ENCODE measurements around the gene SMARCD2. TPM values are rescaled to one million over a fixed set of nuclear protein-coding genes. Genes with fewer than 3 reads are reported as not detected.

SMARCD2 gene
- total RNA-seq, 2 experiments from 2014 or later = 129 to 138 TPM

DNA sequence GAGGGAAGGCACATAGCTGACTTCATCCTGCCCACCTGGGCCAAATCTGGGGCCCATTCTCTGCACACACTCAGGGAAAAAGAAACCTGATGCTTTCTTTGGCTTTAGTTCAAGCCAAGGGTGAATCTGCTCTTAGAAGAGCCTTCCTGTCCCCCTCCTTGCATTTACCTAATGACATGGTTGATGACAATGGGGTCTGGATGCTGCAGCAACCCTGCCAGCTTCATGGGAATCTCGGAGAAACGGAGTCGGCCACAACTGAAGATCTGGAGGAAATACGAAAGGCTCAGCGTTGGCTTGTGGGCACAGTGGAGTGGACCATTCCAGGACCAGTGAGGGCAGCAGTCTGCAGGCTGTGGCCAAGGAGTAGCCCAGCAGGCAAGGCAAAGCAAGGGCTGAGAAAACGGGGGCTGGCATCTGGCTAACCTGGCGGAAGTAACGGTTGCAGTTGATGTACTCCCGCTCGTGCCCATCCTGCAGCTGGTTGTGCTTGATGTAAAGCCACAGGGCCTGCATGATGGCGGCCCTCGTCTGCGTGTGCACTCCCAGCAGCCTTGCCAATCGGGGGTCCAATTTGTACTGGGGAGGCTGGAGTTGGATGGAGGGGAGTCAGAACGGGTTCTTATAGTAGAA is 8.6 kb downstream of the SMARCD2 start:
- Mint-ChIP-seq H3K4me3 (no peak overlapping the region), H3K27ac (peak overlapping the region; percentile 49), H3K27me3 (no peaks in the 10 kb centered on the region), H3K36me3 (peaks cover 43% of the 10 kb centered on the region), H3K4me1 (peaks cover 36% of the 10 kb centered on the region), H3K9me3 (no peaks in the 10 kb centered on the region)
- DNase-seq (no peak), ATAC-seq (ENCODE audit: low read depth) (no peak)
- POLR2A ChIA-PET = interaction anchor here (0.5 to 5.2 kb wide), 5 partner anchors 8 to 137 kb away, joined by 3 to 24 read pairs (median 3); no protein-coding TSS in a partner anchor

- POLR2A ChIA-PET = interaction anchor here (0.5 to 7.4 kb wide), 4 partner anchors 7 to 136 kb away, joined by 3 to 83 read pairs (median 14); partner anchors contain the start of gene SMARCD2
- H3K27me3 Mint-ChIP-seq = no peaks in the 10 kb centered on the region
- no peaks in the 10 kb centered on the region for H3K9me3 Mint-ChIP-seq
- no peak for ATAC-seq (ENCODE audit: low read depth)
- peak overlapping the region; percentile 30 for H3K27ac Mint-ChIP-seq
- peaks cover 43% of the 10 kb centered on the region for H3K4me1 Mint-ChIP-seq
- DNase-seq = no peak
- H3K4me3 Mint-ChIP-seq = no peak overlapping the region
- H3K36me3 Mint-ChIP-seq = peaks cover 43% of the 10 kb centered on the region
Measured at GRCh38 chr17:63833026-63833740, 9.3 kb downstream of the SMARCD2 start.

DNA sequence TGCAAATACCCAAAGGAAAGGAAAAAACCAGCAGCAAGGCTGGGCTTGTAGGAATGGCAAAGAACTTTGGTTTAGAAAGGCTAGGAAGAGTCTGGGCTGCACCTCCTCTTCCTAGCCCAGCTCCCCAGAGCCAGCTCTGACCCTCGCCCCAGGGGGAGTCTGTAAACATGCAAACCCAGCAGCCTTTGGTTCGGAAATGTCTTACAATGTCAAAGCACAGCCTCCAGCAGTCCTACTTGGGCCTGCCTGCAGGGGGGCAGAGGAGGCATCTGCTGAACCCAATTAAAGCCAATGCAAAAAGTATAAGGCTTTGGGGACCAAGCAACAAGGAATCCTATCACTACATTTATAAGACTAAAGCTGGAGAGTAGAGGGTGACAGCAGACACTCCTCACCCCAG is 10.0 kb downstream of the SMARCD2 start:
- H3K4me1 Mint-ChIP-seq = peaks cover 46% of the 10 kb centered on the region
- peak overlapping the region; percentile 71 for H3K27ac Mint-ChIP-seq
- ATAC-seq (ENCODE audit: low read depth) (no peak), DNase-seq (no peak)
- no peaks in the 10 kb centered on the region for H3K27me3 Mint-ChIP-seq
- no peaks in the 10 kb centered on the region for H3K9me3 Mint-ChIP-seq
- H3K36me3 Mint-ChIP-seq = peaks cover 45% of the 10 kb centered on the region
- POLR2A ChIA-PET = interaction anchor here (5.2 to 7.4 kb wide), 2 partner anchors 8 to 136 kb away, joined by 24 to 83 read pairs; partner anchors contain the start of gene SMARCD2
- H3K4me3 Mint-ChIP-seq = no peak overlapping the region

DNA sequence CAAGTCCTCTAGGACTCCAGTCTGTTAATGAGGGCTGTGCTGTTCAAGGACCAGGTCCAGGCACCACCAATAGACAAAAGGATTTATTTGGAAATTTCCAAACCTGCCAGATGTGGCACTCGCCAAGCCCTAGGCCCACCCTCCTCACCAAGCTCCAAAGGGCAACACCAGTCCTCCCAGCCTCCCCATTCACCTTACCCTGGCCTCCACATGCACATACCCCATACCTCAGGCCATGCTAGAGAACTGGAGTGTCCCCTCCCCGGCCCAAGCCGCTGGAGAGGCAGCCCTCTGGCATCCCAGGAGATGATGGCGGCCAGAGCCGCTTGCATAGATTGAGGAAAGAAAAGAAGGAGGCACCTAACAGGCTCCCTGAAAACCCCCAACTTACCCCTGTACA is 10.5 kb downstream of the SMARCD2 start:
- H3K36me3 Mint-ChIP-seq = peaks cover 45% of the 10 kb centered on the region
- H3K27me3 Mint-ChIP-seq = no peaks in the 10 kb centered on the region
- POLR2A ChIA-PET = interaction anchor here (5.2 to 7.4 kb wide), 2 partner anchors 9 to 135 kb away, joined by 24 to 83 read pairs; partner anchors contain the start of gene SMARCD2
- H3K4me1 Mint-ChIP-seq = peaks cover 46% of the 10 kb centered on the region
- DNase-seq = no peak
- H3K27ac Mint-ChIP-seq = peak overlapping the region; percentile 83
- ATAC-seq (ENCODE audit: low read depth) = no peak
- no peaks in the 10 kb centered on the region for H3K9me3 Mint-ChIP-seq
- H3K4me3 Mint-ChIP-seq = peak overlapping the region; percentile 48

DNA sequence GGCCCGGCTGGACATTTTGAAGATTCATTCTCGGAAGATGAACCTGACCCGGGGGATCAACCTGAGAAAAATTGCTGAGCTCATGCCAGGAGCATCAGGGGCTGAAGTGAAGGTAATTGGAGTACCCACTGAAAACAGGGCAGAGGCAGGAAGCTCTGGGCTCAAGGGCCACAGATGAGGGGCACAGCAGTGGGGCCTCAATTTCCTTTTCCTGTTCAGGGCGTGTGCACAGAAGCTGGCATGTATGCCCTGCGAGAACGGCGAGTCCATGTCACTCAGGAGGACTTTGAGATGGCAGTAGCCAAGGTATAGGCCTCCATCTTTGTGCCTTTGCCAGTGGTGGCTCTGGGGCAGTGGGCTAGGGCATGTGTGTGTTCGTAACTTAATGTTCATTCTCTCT is 11.0 kb downstream of the SMARCD2 start:
- POLR2A ChIA-PET = interaction anchor here (0.5 to 7.4 kb wide), 4 partner anchors 9 to 135 kb away, joined by 4 to 83 read pairs (median 14); partner anchors contain the start of gene SMARCD2
- H3K27ac Mint-ChIP-seq = peak overlapping the region; percentile 83
- H3K4me3 Mint-ChIP-seq = peak overlapping the region; percentile 48
- no peaks in the 10 kb centered on the region for H3K9me3 Mint-ChIP-seq
- ATAC-seq (ENCODE audit: low read depth) = no peak
- peaks cover 45% of the 10 kb centered on the region for H3K36me3 Mint-ChIP-seq
- H3K27me3 Mint-ChIP-seq = no peaks in the 10 kb centered on the region
- DNase-seq = no peak
- peaks cover 46% of the 10 kb centered on the region for H3K4me1 Mint-ChIP-seq

DNA sequence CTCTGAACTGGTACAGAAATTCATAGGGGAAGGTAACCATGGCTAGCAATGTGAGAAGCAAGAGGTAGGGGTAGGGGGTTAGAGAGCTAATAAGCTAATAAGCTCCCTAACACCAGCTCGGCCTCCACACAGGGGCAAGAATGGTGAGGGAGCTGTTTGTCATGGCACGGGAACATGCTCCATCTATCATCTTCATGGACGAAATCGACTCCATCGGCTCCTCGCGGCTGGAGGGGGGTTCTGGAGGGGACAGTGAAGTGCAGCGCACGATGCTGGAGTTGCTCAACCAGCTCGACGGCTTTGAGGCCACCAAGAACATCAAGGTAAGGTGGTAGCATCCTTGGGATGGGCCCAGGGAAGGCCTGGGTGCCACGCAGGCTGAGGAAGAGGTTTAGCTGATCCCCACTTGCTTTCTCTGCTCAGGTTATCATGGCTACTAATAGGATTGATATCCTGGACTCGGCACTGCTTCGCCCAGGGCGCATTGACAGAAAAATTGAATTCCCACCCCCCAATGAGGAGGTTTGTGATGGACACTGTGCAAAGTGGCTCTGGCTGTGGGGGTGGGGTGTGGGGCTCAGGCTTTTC is 11.5 kb downstream of the SMARCD2 start:
- peaks cover 49% of the 10 kb centered on the region for H3K4me1 Mint-ChIP-seq
- H3K27ac Mint-ChIP-seq = peak overlapping the region; percentile 83
- H3K9me3 Mint-ChIP-seq = no peaks in the 10 kb centered on the region
- H3K4me3 Mint-ChIP-seq = peak overlapping the region; percentile 48
- no peak for ATAC-seq (ENCODE audit: low read depth)
- DNase-seq = no peak
- H3K36me3 Mint-ChIP-seq = peaks cover 45% of the 10 kb centered on the region
- POLR2A ChIA-PET = interaction anchor here (0.5 to 7.4 kb wide), 6 partner anchors 10 to 146 kb away, joined by 3 to 83 read pairs (median 4); partner anchors contain the start of genes CCDC47, DDX42 and SMARCD2
- no peaks in the 10 kb centered on the region for H3K27me3 Mint-ChIP-seq

GRCh38 chr17:63830278-63830677 is 12.2 kb downstream of the SMARCD2 start:
- no peak overlapping the region for H3K4me3 Mint-ChIP-seq
- POLR2A ChIA-PET = interaction anchor here (0.7 to 7.4 kb wide), 5 partner anchors 10 to 145 kb away, joined by 3 to 83 read pairs (median 4); partner anchors contain the start of genes CCDC47, DDX42 and SMARCD2
- no peaks in the 10 kb centered on the region for H3K9me3 Mint-ChIP-seq
- H3K36me3 Mint-ChIP-seq = peaks cover 45% of the 10 kb centered on the region
- H3K27me3 Mint-ChIP-seq = no peaks in the 10 kb centered on the region
- peak overlapping the region; percentile 83 for H3K27ac Mint-ChIP-seq
- DNase-seq = no peak
- H3K4me1 Mint-ChIP-seq = peaks cover 54% of the 10 kb centered on the region
- no peak for ATAC-seq (ENCODE audit: low read depth)

- POLR2A ChIA-PET = interaction anchor here (0.7 to 7.4 kb wide), 4 partner anchors 12 to 131 kb away, joined by 3 to 83 read pairs (median 10); partner anchors contain the start of genes CCDC47, DDX42 and SMARCD2
- no peak for DNase-seq
- peak overlapping the region; percentile 27 for H3K27ac Mint-ChIP-seq
- peaks cover 47% of the 10 kb centered on the region for H3K36me3 Mint-ChIP-seq
- no peak for ATAC-seq (ENCODE audit: low read depth)
- no peaks in the 10 kb centered on the region for H3K27me3 Mint-ChIP-seq
- H3K4me1 Mint-ChIP-seq = peaks cover 55% of the 10 kb centered on the region
- no peaks in the 10 kb centered on the region for H3K9me3 Mint-ChIP-seq
- peak overlapping the region; percentile 91 for H3K4me3 Mint-ChIP-seq
Measured at GRCh38 chr17:63828936-63829335, 13.5 kb downstream of the SMARCD2 start.

- no peaks in the 10 kb centered on the region for H3K27me3 Mint-ChIP-seq
- peak overlapping the region; percentile 94 for H3K27ac Mint-ChIP-seq
- no peaks in the 10 kb centered on the region for H3K9me3 Mint-ChIP-seq
- DNase-seq = no peak
- peaks cover 57% of the 10 kb centered on the region for H3K4me1 Mint-ChIP-seq
- POLR2A ChIA-PET = interaction anchor here (2.2 to 7.4 kb wide), 3 partner anchors 13 to 130 kb away, joined by 17 to 83 read pairs (median 21); partner anchors contain the start of genes CCDC47, DDX42 and SMARCD2
- H3K4me3 Mint-ChIP-seq = peak overlapping the region; percentile 91
- peaks cover 49% of the 10 kb centered on the region for H3K36me3 Mint-ChIP-seq
- ATAC-seq (ENCODE audit: low read depth) = no peak
Measured at GRCh38 chr17:63827801-63828221, 14.7 kb downstream of the SMARCD2 start.

- peak; percentile 92 for ATAC-seq (ENCODE audit: low read depth)
- POLR2A ChIA-PET = interaction anchor here (0.7 to 7.4 kb wide), 8 partner anchors 7 to 133 kb away, joined by 3 to 83 read pairs (median 6); partner anchors contain the start of genes CCDC47, DDX42 and SMARCD2
- H3K27ac Mint-ChIP-seq = peak within 1 kb of the TSS; percentile 94
Measured at GRCh38 chr17:63827002-63827800, 15.3 kb downstream of the SMARCD2 start, which contains the start of the genes FTSJ3 and PSMC5. FTSJ3 (minus strand) TSS chr17:63827663; CDS start chr17:63826902, 761 bp downstream. PSMC5 (plus strand) TSS chr17:63827431; CDS start chr17:63827491, 60 bp downstream.

DNA sequence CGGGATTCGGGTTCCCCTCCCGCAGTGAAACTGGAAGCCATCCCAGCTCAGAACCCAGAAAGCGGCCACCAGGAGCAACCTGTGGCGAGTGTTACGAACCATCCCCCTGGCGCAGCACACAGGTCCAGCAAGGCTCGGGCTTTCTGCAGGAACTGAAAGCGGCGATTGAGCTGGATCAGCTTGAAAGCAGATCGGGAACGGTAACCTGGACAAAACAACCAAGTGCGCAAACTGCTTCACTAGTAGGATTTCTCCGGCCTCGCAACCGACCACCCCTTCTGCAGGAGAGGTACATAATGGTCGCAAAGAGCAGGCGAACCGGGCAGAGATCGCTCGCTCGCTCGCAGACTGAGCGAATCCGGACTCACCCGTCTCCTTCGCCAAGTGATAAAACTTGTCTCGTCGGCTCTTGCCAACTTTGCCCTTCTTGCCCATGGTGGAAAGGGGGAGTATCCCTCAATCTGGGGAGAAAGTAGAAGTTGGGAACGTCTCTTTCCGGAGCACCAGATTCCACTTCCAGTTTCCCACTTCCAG is 15.9 kb downstream of the SMARCD2 start:
- H3K4me1 Mint-ChIP-seq = peaks cover 58% of the 10 kb centered on the region
- H3K36me3 Mint-ChIP-seq = peaks cover 48% of the 10 kb centered on the region
- no peaks in the 10 kb centered on the region for H3K9me3 Mint-ChIP-seq
- H3K27ac Mint-ChIP-seq = peak overlapping the region; percentile 94
- POLR2A ChIA-PET = interaction anchor here (0.7 to 7.4 kb wide), 7 partner anchors 8 to 132 kb away, joined by 3 to 83 read pairs (median 4); partner anchors contain the start of genes CCDC47, DDX42 and SMARCD2
- peak overlapping the region; percentile 91 for H3K4me3 Mint-ChIP-seq
- H3K27me3 Mint-ChIP-seq = no peaks in the 10 kb centered on the region
- DNase-seq (no peak), ATAC-seq (ENCODE audit: low read depth) (peak; percentile 4)

More at GRCh38 chr17:63827002-63827800, 15.3 kb downstream of the SMARCD2 start, which contains the start of the genes FTSJ3 and PSMC5:
- peak; percentile 93 for DNase-seq
- H3K4me1 Mint-ChIP-seq = peaks cover 59% of the 10 kb centered on the region
- H3K9me3 Mint-ChIP-seq = no peaks in the 10 kb centered on the region
- peak within 1 kb of the TSS; percentile 91 for H3K4me3 Mint-ChIP-seq
- peaks cover 47% of the 10 kb centered on the region for H3K36me3 Mint-ChIP-seq
- H3K27me3 Mint-ChIP-seq = no peaks in the 10 kb centered on the region

Data from activated naive CD8-positive, alpha-beta T cell treated with anti-CD3 and anti-CD28 coated beads, Interleukin-2, amount 10 ng/mL, durations not matched to agents 7 days and 5 days (primary cell).